GM10847 (cell line): ENCODE results near the gene SERF1A.
"Not testable (repeated sequence)": the region's sequence is repeated elsewhere in the genome, so short reads cannot be mapped to it uniquely, and the experiment has no call there.

ENCODE experiments used
- POLR2A ChIP-seq: IDR thresholded peaks from 2 replicates; pipeline ENCODE4 v1.6.1; 2011; ENCODE audit not compliant: insufficient read length; ENCODE audit errors: extremely low read depth

SERF1A gene

GRCh38 chr5:70900533-70901271 is at the start of gene SERF1A:
Gene SERF1A, plus strand, starts transcription at chr5:70900669. Its CDS starts 201 bp downstream, at chr5:70900870.
- TF ChIP-seq POLR2A = not testable (repeated sequence)
